Ovary (tissue), 3 donors: ENCODE results near the gene BMPR1A.

ENCODE experiments used
- EP300 ChIP-seq: sonication (generic); formaldehyde crosslinking; IDR thresholded peaks from one replicate; pipeline ENCODE4 v1.6.1; 2017; ENCODE audit warnings: antibody characterized with exemption
- POLR2A ChIP-seq: fragments of 450-650 bp; IDR thresholded peaks from one replicate; pipeline ENCODE4 v1.6.1; 2017; ENCODE audit warnings: antibody characterized with exemption, mild to moderate bottlenecking, moderate library complexity
- TF ChIP-seq, protein P1 (sequence below), 3 donors: fragments of 450-650 bp in 2 of 3; fragments of 200-600 bp in 1 of 3; IDR thresholded peaks; one replicate each; pipeline versions ENCODE4 v1.5.1 to v1.8.0; 2016 to 2022; ENCODE audit warnings: antibody characterized with exemption in 3 of 3, mild to moderate bottlenecking in 1 of 3
- donor health status: DM: no; HTN: no; CAD: no.

- TF ChIP-seq, protein P1, sequence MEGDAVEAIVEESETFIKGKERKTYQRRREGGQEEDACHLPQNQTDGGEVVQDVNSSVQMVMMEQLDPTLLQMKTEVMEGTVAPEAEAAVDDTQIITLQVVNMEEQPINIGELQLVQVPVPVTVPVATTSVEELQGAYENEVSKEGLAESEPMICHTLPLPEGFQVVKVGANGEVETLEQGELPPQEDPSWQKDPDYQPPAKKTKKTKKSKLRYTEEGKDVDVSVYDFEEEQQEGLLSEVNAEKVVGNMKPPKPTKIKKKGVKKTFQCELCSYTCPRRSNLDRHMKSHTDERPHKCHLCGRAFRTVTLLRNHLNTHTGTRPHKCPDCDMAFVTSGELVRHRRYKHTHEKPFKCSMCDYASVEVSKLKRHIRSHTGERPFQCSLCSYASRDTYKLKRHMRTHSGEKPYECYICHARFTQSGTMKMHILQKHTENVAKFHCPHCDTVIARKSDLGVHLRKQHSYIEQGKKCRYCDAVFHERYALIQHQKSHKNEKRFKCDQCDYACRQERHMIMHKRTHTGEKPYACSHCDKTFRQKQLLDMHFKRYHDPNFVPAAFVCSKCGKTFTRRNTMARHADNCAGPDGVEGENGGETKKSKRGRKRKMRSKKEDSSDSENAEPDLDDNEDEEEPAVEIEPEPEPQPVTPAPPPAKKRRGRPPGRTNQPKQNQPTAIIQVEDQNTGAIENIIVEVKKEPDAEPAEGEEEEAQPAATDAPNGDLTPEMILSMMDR (IDR thresholded peaks at IDR 0.05) = no peak
- TF ChIP-seq POLR2A (no peak), EP300 (no peak)
Measured at GRCh38 chr10:86856156-86856555, 99.7 kb downstream of the BMPR1A start.
